ENCODE measurements around the gene RNF150. TPM values are rescaled to one million over a fixed set of nuclear protein-coding genes. Genes with fewer than 3 reads are reported as not detected.

RNF150 gene
- polyA plus RNA-seq, 1 donor from 2014 or later = 15.3 TPM

- H3K4me2 ChIP-seq (ENCODE audit: low read length) = no peak overlapping the region
- H3K36me3 ChIP-seq (ENCODE audit: insufficient read depth, low read length) = no peaks in the 10 kb centered on the region
- H4K20me1 ChIP-seq (ENCODE audit: insufficient read depth) = no peaks in the 10 kb centered on the region
- H3K27ac ChIP-seq (ENCODE audit: low read length) = no peak overlapping the region
- H2AFZ ChIP-seq (ENCODE audit: low read depth, low read length) = no peak overlapping the region
- no peaks in the 10 kb centered on the region for H3K79me2 ChIP-seq (replicated peaks; ENCODE audit: insufficient read depth, low read length)
- H3K9ac ChIP-seq (ENCODE audit: low read length) = no peak overlapping the region
- no peaks in the 10 kb centered on the region for H3K27me3 ChIP-seq (ENCODE audit: insufficient read depth, low read depth, low read length)
- no peaks in the 10 kb centered on the region for H3F3A ChIP-seq (ENCODE audit: insufficient read depth, low read length, poor library complexity, severe bottlenecking)
- no peaks in the 10 kb centered on the region for H3K9me2 ChIP-seq (ENCODE audit: insufficient read depth, low read length)
- H3K4me3 ChIP-seq (ENCODE audit: low read length) = no peak overlapping the region
- H3K9me3 ChIP-seq (ENCODE audit: low read length) = no peaks in the 10 kb centered on the region
- TF ChIP-seq POLR2AphosphoS5 (IDR thresholded peaks at IDR 0.05) = no peak
- TF ChIP-seq SMC3 (conservative IDR thresholded peaks at IDR 0.05; ENCODE audit: poor library complexity) = no peak
- no peak for TF ChIP-seq TAF1 (IDR thresholded peaks at IDR 0.05; ENCODE audit: low read depth)
- TF ChIP-seq EP300 (conservative IDR thresholded peaks at IDR 0.05; ENCODE audit: poor library complexity, severe bottlenecking) = no peak
- TF ChIP-seq RAD21 (conservative IDR thresholded peaks at IDR 0.05) = no peak
- TF ChIP-seq EZH2 (IDR thresholded peaks at IDR 0.05; ENCODE audit: borderline replicate concordance, insufficient read depth, low read length, poor library complexity, severe bottlenecking) = no peak
- TF ChIP-seq CTCF (IDR thresholded peaks at IDR 0.05; ENCODE audit: poor library complexity, severe bottlenecking) = no peak
- no peak for TF ChIP-seq MXI1 (conservative IDR thresholded peaks at IDR 0.05; ENCODE audit: poor library complexity, severe bottlenecking)
- TF ChIP-seq, protein P1, sequence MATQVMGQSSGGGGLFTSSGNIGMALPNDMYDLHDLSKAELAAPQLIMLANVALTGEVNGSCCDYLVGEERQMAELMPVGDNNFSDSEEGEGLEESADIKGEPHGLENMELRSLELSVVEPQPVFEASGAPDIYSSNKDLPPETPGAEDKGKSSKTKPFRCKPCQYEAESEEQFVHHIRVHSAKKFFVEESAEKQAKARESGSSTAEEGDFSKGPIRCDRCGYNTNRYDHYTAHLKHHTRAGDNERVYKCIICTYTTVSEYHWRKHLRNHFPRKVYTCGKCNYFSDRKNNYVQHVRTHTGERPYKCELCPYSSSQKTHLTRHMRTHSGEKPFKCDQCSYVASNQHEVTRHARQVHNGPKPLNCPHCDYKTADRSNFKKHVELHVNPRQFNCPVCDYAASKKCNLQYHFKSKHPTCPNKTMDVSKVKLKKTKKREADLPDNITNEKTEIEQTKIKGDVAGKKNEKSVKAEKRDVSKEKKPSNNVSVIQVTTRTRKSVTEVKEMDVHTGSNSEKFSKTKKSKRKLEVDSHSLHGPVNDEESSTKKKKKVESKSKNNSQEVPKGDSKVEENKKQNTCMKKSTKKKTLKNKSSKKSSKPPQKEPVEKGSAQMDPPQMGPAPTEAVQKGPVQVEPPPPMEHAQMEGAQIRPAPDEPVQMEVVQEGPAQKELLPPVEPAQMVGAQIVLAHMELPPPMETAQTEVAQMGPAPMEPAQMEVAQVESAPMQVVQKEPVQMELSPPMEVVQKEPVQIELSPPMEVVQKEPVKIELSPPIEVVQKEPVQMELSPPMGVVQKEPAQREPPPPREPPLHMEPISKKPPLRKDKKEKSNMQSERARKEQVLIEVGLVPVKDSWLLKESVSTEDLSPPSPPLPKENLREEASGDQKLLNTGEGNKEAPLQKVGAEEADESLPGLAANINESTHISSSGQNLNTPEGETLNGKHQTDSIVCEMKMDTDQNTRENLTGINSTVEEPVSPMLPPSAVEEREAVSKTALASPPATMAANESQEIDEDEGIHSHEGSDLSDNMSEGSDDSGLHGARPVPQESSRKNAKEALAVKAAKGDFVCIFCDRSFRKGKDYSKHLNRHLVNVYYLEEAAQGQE (IDR thresholded peaks at IDR 0.05; ENCODE audit: borderline replicate concordance) = no peak
These were observed 198.0 kb downstream of the RNF150 start for GRCh38 chr4:140935254-140935653.

GRCh38 chr4:140932501-140933045 is 200.7 kb downstream of the RNF150 start:
- Histone ChIP-seq H3K27me3 (ENCODE audit: insufficient read depth, low read depth, low read length) (no peaks in the 10 kb centered on the region), H3K27ac (ENCODE audit: low read length) (no peak overlapping the region), H3K9me2 (ENCODE audit: insufficient read depth, low read length) (no peaks in the 10 kb centered on the region), H3K79me2 (replicated peaks; ENCODE audit: insufficient read depth, low read length) (no peaks in the 10 kb centered on the region), H4K20me1 (ENCODE audit: insufficient read depth) (no peaks in the 10 kb centered on the region), H3K36me3 (ENCODE audit: insufficient read depth, low read length) (no peaks in the 10 kb centered on the region), H3K9ac (ENCODE audit: low read length) (no peak overlapping the region), H3K4me2 (ENCODE audit: low read length) (no peak overlapping the region), H3K4me3 (ENCODE audit: low read length) (no peak overlapping the region), H2AFZ (ENCODE audit: low read depth, low read length) (no peak overlapping the region), H3K9me3 (ENCODE audit: low read length) (no peaks in the 10 kb centered on the region), H3F3A (ENCODE audit: insufficient read depth, low read length, poor library complexity, severe bottlenecking) (no peaks in the 10 kb centered on the region)
- TF ChIP-seq SMC3 (conservative IDR thresholded peaks at IDR 0.05; ENCODE audit: poor library complexity) (no peak), EZH2 (IDR thresholded peaks at IDR 0.05; ENCODE audit: borderline replicate concordance, insufficient read depth, low read length, poor library complexity, severe bottlenecking) (no peak), MXI1 (conservative IDR thresholded peaks at IDR 0.05; ENCODE audit: poor library complexity, severe bottlenecking) (no peak), POLR2AphosphoS5 (IDR thresholded peaks at IDR 0.05) (no peak), EP300 (conservative IDR thresholded peaks at IDR 0.05; ENCODE audit: poor library complexity, severe bottlenecking) (no peak), CTCF (IDR thresholded peaks at IDR 0.05; ENCODE audit: poor library complexity, severe bottlenecking) (no peak), TAF1 (IDR thresholded peaks at IDR 0.05; ENCODE audit: low read depth) (no peak), RAD21 (conservative IDR thresholded peaks at IDR 0.05) (no peak)
- TF ChIP-seq, protein P1 (IDR thresholded peaks at IDR 0.05; ENCODE audit: borderline replicate concordance) = no peak

All from neural cell (in vitro differentiated cells).